ENCODE results near the gene ITGAD.

GRCh38 chr16:31452631-31453106 is 59.5 kb downstream of the ITGAD start:
- TF ChIP-seq CTCF (IDR thresholded peaks at IDR 0.05; ENCODE audit: low read depth, low read length) = no peak
- no peak for TF ChIP-seq EZH2phosphoT487 (IDR thresholded peaks at IDR 0.05; ENCODE audit: low read depth)

Data from OCI-LY3 (cell line).